GM19193 (cell line): ENCODE measurements around the gene DNMT3A.

Experiments
- POLR2A ChIP-seq: IDR thresholded peaks from 4 replicates; pipeline ENCODE4 v1.6.1; 2011; ENCODE audit not compliant: insufficient read depth, insufficient read length; ENCODE audit errors: extremely low read depth

The DNMT3A gene

GRCh38 chr2:25307949-25308557, 33.7 kb downstream of the DNMT3A start:
- no peak for TF ChIP-seq POLR2A

GRCh38 chr2:25306777-25307368, 34.9 kb downstream of the DNMT3A start:
- TF ChIP-seq POLR2A, result no peak

GRCh38 chr2:25305775-25306174, 36.0 kb downstream of the DNMT3A start:
- TF ChIP-seq POLR2A, result no peak

GRCh38 chr2:25304826-25305596, 36.7 kb downstream of the DNMT3A start:
- no peak for TF ChIP-seq POLR2A

GRCh38 chr2:25304321-25304720, 37.4 kb downstream of the DNMT3A start:
- no peak for TF ChIP-seq POLR2A

GRCh38 chr2:25303633-25304236, 38.0 kb downstream of the DNMT3A start:
- no peak for TF ChIP-seq POLR2A

GRCh38 chr2:25302758-25303375, 38.9 kb downstream of the DNMT3A start:
- no peak for TF ChIP-seq POLR2A

- TF ChIP-seq POLR2A, result no peak
Observed at GRCh38 chr2:25301453-25302352, 40.0 kb downstream of the DNMT3A start.

GRCh38 chr2:25300001-25300400, 41.7 kb downstream of the DNMT3A start:
- TF ChIP-seq POLR2A, result no peak

GRCh38 chr2:25298776-25299431, 42.8 kb downstream of the DNMT3A start:
- no peak for TF ChIP-seq POLR2A

- no peak for TF ChIP-seq POLR2A
Observed at GRCh38 chr2:25297738-25298137, 44.0 kb downstream of the DNMT3A start.

GRCh38 chr2:25295621-25296020, 46.1 kb downstream of the DNMT3A start:
- TF ChIP-seq POLR2A, result no peak

GRCh38 chr2:25294573-25295462, 46.9 kb downstream of the DNMT3A start:
- TF ChIP-seq POLR2A, result peak; percentile 86

GRCh38 chr2:25293958-25294562, 47.7 kb downstream of the DNMT3A start:
- no peak for TF ChIP-seq POLR2A
